Heart left ventricle (tissue), 16 donors: ENCODE results near the gene RIN3. TPM values are rescaled to one million over a fixed set of nuclear protein-coding genes. Genes with fewer than 3 reads are reported as not detected.

Experiments used
- ATAC-seq, 4 donors: fragments of 200-7000 bp; cut with Tn5 transposase; one replicate each; pipeline ENCODE4 v1.9.1; 2020 to 2022; ENCODE audit warnings: moderate library complexity in 4 of 4, mild to moderate bottlenecking in 3 of 4, moderate number of reproducible peaks in 1 of 4
- DNase-seq, 5 donors: peaks; one replicate each; pipeline ENCODE4 v3.0.0-alpha.2; 2020
- H3K27ac ChIP-seq, 12 donors: fragments of 200-600 bp; sonication (generic) in 4 of 12; one replicate each; pipeline versions ENCODE4 v1.5.0 to v1.8.0; 2016 to 2022; ENCODE audit warnings: mild to moderate bottlenecking in 2 of 12
- H3K27me3 ChIP-seq, 9 donors: fragments of 200-600 bp; sonication (generic) in 2 of 9; one replicate each; pipeline versions ENCODE4 v1.5.1 to v1.8.0; 2016 to 2022; ENCODE audit warnings: mild to moderate bottlenecking in 3 of 9
- H3K36me3 ChIP-seq, 9 donors: fragments of 200-600 bp; sonication (generic) in 2 of 9; one replicate each; pipeline versions ENCODE4 v1.5.0 to v1.8.0; 2018 to 2022; ENCODE audit warnings: mild to moderate bottlenecking in 2 of 9
- H3K4me1 ChIP-seq, 12 donors: fragments of 200-600 bp; sonication (generic) in 4 of 12; one replicate each; pipeline versions ENCODE4 v1.5.0 to v1.8.0; 2016 to 2022; ENCODE audit warnings: mild to moderate bottlenecking in 3 of 12
- H3K4me3 ChIP-seq, 12 donors: fragments of 200-600 bp; sonication (generic) in 4 of 12; one replicate each; pipeline versions ENCODE4 v1.5.0 to v1.8.0; 2017 to 2022; ENCODE audit warnings: mild to moderate bottlenecking in 9 of 12, moderate library complexity in 4 of 12
- H3K9me3 ChIP-seq, 12 donors: fragments of 200-600 bp; sonication (generic) in 4 of 12; one replicate each; pipeline versions ENCODE4 v1.5.0 to v1.8.0; 2016 to 2022; ENCODE audit warnings: mild to moderate bottlenecking in 1 of 12
- CTCF ChIP-seq, 12 donors: fragments of 200-600 bp; sonication (generic) in 4 of 12; IDR thresholded peaks; one replicate each; pipeline versions ENCODE4 v1.5.0 to v1.8.0; 2018 to 2022; ENCODE audit warnings: antibody characterized with exemption in 12 of 12, mild to moderate bottlenecking in 5 of 12
- POLR2A ChIP-seq, 2 donors: fragments of 450-650 bp; IDR thresholded peaks; one replicate each; pipeline ENCODE4 v1.6.1; 2017; ENCODE audit warnings: antibody characterized with exemption in 2 of 2, mild to moderate bottlenecking in 2 of 2, moderate library complexity in 2 of 2
- WGBS, 4 donors: extraction: QIAGEN DNeasy Blood & Tissue Kit in 2 of 4; methylation state at CpG; one replicate each; pipeline versions ENCODE4 v1.1.5 to v1.1.7; 2013 to 2018; 5-methylcytosine and 5-hydroxymethylcytosine counted together
- intact Hi-C, 10 donors: fragments of 100-400 bp; cut with DNase I; formaldehyde crosslinking; loops; one replicate each; pipeline versions ENCODE4 v1.11.1 to v1.14.2; 2022
- polyA plus RNA-seq, 2 donors: library from polyadenylated mRNA; stranded (reverse); fragments of 200-250 nt; gene quantifications; one replicate each; pipeline ENCODE4 v1.2.3, GENCODE V29; 2013
- total RNA-seq, 9 donors: library from RNA; depleted of rRNA in 2 of 9; stranded (reverse); fragments of >200 nt in 2 of 9; fragmentation: NEBNext Ultra II Directional in 3 of 9; extraction: Animal tissue kit (Norgen Biotek cat#: 25700) in 3 of 9; gene quantifications; one replicate each; pipeline versions ENCODE4 v1.1.0 to v1.2.4, GENCODE V29; 2016 to 2023
- donor health status: ischemic (EF 13 %, LVEDD 7.1; RV severe dilation, severe dysfunction).
- donor health status: healthy with polysubstance abuse.
- donor health status: DM: no; HTN: yes; CAD: no.
- donor health status: DM: no; HTN: no; CAD: no.
- donor health status: ischemic (EF 25% LVEDD 6.9; RV normal size, moderate dysfunction).
- donor health status: ischemic (EF 25% LVEDD 5.7; RV mildly dilated, moderate dysfunction).
- donor health status: healthy.
- donor health status: DM: yes; HTN: yes; CAD: no.
- donor health status: ischemic (EF 35%, LVEDD 5.7; RV mildly dilated, moderate dysfunction).
- donor health status: nonischemic (EF 11% LVEDD 7.7; RV severe dilation, severe dysfunction).
- donor health status: DM: yes; HTN: yes; CAD: no.
- donor health status: PGD.
- donor health status: ischemic (EF 29% LVEDD 5.4; RV normal size, mild dysfunction).
- donor health status: nonischemic (EF 23%, LVEDD 6.1; RV moderate dilation, normal function).

The RIN3 gene
- total and polyA plus RNA-seq, 11 donors = 8.6 to 37.0 (median 12.7) TPM

- Histone ChIP-seq H3K36me3 (no peaks in the 10 kb centered on the region), H3K9me3 (peaks cover 0 to 10% (median 0%) of the 10 kb centered on the region in 12 donors), H3K4me3 (no peak overlapping the region), H3K27ac (peak overlapping the region in 7 of 12 donors; percentile 8 to 89 (median 45)), H3K27me3 (no peaks in the 10 kb centered on the region), H3K4me1 (peaks cover 0 to 31% (median 23%) of the 10 kb centered on the region in 12 donors)
- DNase-seq = peak in 4 of 5 donors; percentile 50 to 74 (median 64)
- ATAC-seq = peak; percentile 88 to 93 (median 90)
- 32 to 59% (median 53%) methylated on average over 8 to 14 of the region's 14 CpGs for WGBS, 4 donors
- intact Hi-C loops = loop anchor here in 3 of 10 donors (5.0 to 10.0 kb wide), 4 partner anchors 74 to 469 kb away; no protein-coding TSS in a partner anchor
- peak in 11 of 12 donors; percentile 21 to 59 (median 39) for TF ChIP-seq CTCF (IDR thresholded peaks at IDR 0.05)
- no peak for TF ChIP-seq POLR2A (IDR thresholded peaks at IDR 0.05)
Measured at GRCh38 chr14:92603309-92604242, 90.0 kb downstream of the RIN3 start.

GRCh38 chr14:92605274-92605940 lies 91.8 kb downstream of the RIN3 start:
- Histone ChIP-seq H3K4me1 (peaks cover 0 to 30% (median 21%) of the 10 kb centered on the region in 12 donors), H3K36me3 (no peaks in the 10 kb centered on the region), H3K4me3 (no peak overlapping the region), H3K27me3 (no peaks in the 10 kb centered on the region), H3K27ac (peak overlapping the region in 1 of 12 donors; percentile 89), H3K9me3 (peaks cover 0 to 10% (median 0%) of the 10 kb centered on the region in 12 donors)
- no peak for DNase-seq
- 90 to 94% (median 92%) methylated on average over 5 of the region's 5 CpGs for WGBS, 4 donors
- intact Hi-C loops = loop anchor here in 2 of 10 donors (10.0 kb wide), 2 partner anchors 461 to 471 kb away; no protein-coding TSS in a partner anchor
- TF ChIP-seq CTCF (IDR thresholded peaks at IDR 0.05) = no peak
- no peak for TF ChIP-seq POLR2A (IDR thresholded peaks at IDR 0.05)
- no peak for ATAC-seq

- peaks cover 0 to 19% (median 11%) of the 10 kb centered on the region in 12 donors for H3K4me1 ChIP-seq
- DNase-seq = no peak
- 92 to 99% (median 95%) methylated on average over 3 of the region's 3 CpGs for WGBS, 4 donors
- no peaks in the 10 kb centered on the region for H3K36me3 ChIP-seq
- H3K4me3 ChIP-seq = no peak overlapping the region
- no peak for TF ChIP-seq CTCF (IDR thresholded peaks at IDR 0.05)
- TF ChIP-seq POLR2A (IDR thresholded peaks at IDR 0.05) = no peak
- ATAC-seq = no peak
- no peaks in the 10 kb centered on the region for H3K27me3 ChIP-seq
- peaks cover 0 to 10% (median 0%) of the 10 kb centered on the region in 12 donors for H3K9me3 ChIP-seq
- intact Hi-C loops = loop anchor here in 2 of 10 donors (10.0 kb wide), 2 partner anchors 462 to 472 kb away; no protein-coding TSS in a partner anchor
- no peak overlapping the region for H3K27ac ChIP-seq
Measured at GRCh38 chr14:92607251-92607650, 93.7 kb downstream of the RIN3 start.
